GM18861 (cell line): Measurements from ENCODE around the gene PIP5K1A.
A peak's percentile ranks its signal among the peaks of the same experiment; 100 is the strongest.
"Not testable (repeated sequence)": the region's sequence is repeated elsewhere in the genome, so short reads cannot be mapped to it uniquely, and the experiment has no call there.

ENCODE experiments used
- ATAC-seq: cut with Tn5 transposase; IDR thresholded peaks from one replicate; pipeline ENCODE4 v1.9.1; 2021; ENCODE audit not compliant: unreplicated experiment

PIP5K1A gene

DNA sequence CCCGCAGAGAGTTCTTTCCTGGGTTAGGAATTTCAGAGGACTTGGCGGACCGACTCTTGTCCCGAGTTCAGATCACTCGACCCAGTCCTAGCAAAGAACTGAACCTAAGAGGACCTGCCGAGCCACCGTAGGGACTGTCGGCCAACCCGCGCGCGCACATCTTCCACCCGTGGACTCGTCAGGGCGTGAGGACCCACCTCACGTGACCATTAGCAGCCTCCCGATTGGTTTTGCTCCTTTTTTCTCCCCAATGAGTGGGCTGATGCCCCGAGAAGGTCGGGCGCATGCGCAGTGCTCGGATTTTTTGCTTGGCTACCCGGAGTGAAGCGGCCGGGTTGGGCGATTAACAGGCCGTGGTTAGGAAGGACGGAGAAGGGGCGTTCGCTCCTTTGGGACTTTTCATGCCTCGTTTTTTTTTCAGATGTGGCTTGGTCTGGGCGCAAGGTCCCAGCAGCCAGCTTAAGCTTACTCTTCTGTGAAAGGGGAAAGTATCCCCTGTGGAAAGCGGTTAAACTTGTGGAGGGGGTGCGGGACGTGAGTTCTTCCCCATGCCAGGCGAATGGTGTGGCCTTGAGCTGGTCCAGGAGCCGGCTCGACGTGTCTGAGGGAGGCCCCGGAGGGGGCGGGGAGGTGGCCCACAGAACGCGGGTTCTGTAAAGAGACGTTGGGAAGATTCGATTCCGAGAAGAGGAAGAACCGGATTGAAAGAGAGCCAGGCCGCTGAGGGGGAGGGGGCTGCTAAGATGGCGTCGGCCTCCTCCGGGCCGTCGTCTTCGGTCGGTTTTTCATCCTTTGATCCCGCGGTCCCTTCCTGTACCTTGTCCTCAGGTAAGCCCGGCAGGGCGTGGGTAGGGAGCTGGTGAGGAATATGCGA is at the start of gene PIP5K1A:
TSS of gene PIP5K1A (plus strand) at position 299 of the 874 bp plus-strand sequence. CDS start at position 744, 445 bp downstream.
- ATAC-seq, result peak; percentile 76

DNA sequence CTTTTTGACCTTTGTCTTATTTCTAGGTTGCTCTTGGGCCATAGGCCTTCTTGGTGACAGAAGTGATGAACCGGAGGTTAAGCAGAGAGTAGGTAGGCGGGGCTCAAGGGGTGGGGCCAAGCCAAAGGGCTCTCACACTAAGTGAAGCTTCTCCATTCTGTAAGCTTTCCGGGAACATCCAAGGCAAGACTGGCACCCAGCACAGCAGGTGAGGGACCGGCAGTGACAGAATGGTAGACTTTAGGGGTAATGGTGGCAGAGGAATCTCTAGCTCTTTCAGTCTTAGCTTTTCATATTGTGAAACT is 41.9 kb upstream of the PIP5K1A start, which contains the start of gene TNFAIP8L2:
TSS of gene TNFAIP8L2 (plus strand) at position 135 of the 305 bp plus-strand sequence. CDS start 2,049 bp downstream, outside the sequence.
- peak; percentile 41 for ATAC-seq

DNA sequence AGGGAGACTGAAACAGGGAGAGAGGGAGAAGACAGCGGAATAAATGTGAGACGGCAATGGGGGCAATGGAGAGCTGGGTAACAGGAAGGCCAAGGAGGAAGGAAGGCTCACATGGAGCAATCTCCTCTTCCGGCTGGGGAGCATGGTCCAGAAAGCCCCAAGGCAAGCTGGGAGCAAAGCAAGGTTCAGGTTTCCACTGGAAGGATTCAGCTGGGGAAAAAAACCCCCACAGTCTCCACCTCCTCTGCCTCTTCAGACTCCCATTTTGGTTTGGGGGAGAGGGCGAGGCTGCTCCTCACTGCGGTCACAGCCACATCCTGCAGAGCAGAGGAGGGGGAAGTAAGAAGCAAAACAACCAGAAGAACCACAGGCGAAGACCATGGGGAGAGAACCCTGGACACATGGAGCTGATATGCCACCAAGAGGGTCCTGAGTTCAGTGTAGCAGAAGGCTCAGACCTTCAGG is 41.3 kb upstream of the PIP5K1A start:
- no peak for ATAC-seq

- no peak for ATAC-seq
These were observed 40.0 kb upstream of the PIP5K1A start for GRCh38 chr1:151158326-151158725.

DNA sequence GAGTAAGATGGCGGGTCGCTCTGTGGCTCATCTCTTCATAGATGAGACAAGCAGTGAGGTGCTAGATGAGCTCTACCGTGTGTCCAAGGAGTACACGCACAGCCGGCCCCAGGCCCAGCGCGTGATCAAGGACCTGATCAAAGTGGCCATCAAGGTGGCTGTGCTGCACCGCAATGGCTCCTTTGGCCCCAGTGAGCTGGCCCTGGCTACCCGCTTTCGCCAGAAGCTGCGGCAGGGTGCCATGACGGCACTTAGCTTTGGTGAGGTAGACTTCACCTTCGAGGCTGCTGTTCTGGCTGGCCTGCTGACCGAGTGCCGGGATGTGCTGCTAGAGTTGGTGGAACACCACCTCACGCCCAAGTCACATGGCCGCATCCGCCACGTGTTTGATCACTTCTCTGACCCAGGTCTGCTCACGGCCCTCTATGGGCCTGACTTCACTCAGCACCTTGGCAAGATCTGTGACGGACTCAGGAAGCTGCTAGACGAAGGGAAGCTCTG is 39.6 kb upstream of the PIP5K1A start:
- no peak for ATAC-seq

- ATAC-seq, result no peak
These were observed 39.0 kb upstream of the PIP5K1A start for GRCh38 chr1:151159373-151159772.

DNA sequence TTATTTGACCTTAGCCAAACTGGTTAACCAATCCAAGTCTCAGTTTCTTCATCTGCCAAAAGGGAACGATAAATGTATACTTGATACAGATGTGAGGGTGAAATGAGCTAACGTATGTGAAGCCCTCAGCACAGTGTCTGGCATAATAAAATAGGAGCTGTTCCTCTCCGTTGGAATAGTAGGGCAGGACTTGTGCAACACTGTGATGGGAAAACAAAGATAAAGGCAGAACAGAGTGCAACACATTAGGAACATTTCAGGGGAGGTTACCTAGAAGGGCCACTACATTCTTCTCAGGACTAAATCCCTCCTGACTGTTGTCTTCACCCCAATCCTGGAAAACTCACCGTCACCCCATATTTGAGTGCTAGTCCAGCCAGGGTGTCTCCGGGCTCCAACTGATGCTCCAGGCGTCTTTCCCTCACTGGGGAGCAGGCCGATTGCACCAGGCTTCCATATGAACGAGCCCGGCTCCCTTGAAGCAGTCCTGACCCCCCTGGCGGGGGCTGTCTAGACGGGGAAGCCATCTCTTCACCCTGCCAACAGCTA is 33.5 kb upstream of the PIP5K1A start:
- no peak for ATAC-seq

DNA sequence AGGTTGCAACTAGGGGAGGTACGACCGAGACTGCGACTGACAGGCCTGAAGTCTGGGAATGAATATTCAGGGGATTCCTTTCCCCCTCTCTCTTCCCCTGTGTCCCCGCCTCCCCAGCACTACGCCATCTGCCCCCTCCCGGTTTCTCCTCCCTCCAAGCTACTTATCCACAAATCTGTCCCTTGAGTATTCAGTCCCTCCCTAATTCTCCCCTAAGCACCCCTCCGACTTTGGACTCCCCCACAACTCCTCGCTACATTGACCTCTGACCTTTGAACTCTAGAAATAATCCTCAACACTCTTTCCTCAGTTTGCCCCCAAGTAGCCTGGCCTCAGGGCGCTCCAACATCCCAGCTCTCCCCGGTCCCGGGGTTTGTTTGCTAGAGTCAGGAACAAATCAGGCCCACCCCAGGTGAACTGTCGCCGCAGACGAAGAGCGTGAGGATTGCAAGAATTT is 33.0 kb upstream of the PIP5K1A start:
- no peak for ATAC-seq

GRCh38 chr1:151165738-151166504 is 32.4 kb upstream of the PIP5K1A start, which contains the start of the genes LYSMD1 and SCNM1:
Gene LYSMD1 (minus strand): TSS chr1:151165902. CDS start chr1:151165258, 644 bp downstream.
Gene SCNM1 (plus strand): TSS chr1:151166144. CDS start chr1:151166153, 9 bp downstream.
- ATAC-seq, result peak; percentile 83

DNA sequence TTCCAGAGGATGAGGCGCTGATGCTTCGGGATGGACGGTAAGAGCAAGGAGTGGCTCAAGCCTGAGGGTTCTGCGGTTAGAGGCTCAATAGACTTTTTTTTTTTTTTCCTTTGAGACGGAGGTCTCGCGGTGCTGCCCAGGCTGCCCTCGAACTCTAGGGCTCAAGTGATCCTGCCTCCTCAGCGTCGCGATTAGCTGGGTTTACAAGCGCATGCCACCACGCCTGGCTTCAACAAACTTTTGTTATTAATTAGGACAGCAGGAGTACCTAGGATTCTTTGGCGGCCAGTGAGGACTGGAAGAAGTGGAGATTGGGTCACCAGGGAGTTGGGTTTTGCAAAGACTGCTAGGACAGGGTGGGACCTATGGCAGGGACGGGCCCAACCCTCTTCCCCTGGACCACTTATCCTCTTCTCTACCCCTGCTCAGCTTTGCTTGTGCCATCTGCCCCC is 31.8 kb upstream of the PIP5K1A start:
- ATAC-seq, result no peak

DNA sequence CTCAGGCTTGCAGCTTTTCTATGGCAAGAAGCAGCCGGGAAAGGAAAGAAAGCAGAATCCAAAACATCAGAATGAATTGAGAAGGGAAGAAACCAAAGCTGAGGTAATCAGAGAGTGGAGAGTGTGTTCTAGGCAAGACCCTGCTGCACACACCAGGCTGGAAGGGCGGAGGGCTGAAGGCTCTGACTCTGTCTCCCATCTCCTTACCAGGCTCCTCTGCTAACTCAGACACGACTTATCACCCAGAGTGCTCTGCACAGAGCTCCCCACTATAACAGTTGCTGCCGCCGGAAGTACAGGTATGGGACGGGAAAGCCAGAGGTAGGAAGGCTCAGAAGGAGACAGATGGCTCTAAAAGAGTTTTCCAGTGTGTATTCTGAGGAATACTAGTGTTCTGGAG is 31.2 kb upstream of the PIP5K1A start:
- ATAC-seq, result no peak

DNA sequence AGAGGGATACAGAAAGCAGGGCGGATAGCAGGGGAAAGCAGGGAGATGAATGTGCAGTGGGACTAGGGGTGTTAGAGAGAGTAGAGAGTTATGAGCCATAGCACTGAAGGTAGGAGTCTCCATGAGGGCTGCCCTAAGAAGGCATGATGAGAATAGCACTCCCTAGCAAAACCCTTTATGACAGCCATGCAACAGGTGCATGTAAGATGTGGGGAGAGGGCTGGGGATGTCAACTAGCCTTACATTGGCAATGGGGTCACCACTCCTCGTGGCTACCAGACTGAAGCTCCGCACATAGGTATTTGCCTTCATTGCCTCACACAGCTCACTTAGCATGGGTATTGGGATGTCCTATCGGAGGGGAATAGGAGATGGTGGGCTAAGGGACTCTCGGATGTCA is 27.2 kb upstream of the PIP5K1A start:
- ATAC-seq, result no peak

GRCh38 chr1:151175041-151175741 is 23.2 kb upstream of the PIP5K1A start:
- ATAC-seq, result no peak

- ATAC-seq, result no peak
These were observed 22.5 kb upstream of the PIP5K1A start, which contains the start of gene TMOD4 for GRCh38 chr1:151175863-151176262. Gene TMOD4 (minus strand): TSS chr1:151175981. CDS start chr1:151174875, 1,106 bp downstream.

GRCh38 chr1:151176514-151177045 is 21.8 kb upstream of the PIP5K1A start:
- ATAC-seq, result no peak

- no peak for ATAC-seq
These were observed 14.1 kb upstream of the PIP5K1A start for GRCh38 chr1:151184211-151184610.

- no peak for ATAC-seq
These were observed 11.1 kb upstream of the PIP5K1A start for GRCh38 chr1:151187205-151187604.

- ATAC-seq, result not testable (repeated sequence)
These were observed 9.7 kb upstream of the PIP5K1A start for GRCh38 chr1:151188667-151189066.

DNA sequence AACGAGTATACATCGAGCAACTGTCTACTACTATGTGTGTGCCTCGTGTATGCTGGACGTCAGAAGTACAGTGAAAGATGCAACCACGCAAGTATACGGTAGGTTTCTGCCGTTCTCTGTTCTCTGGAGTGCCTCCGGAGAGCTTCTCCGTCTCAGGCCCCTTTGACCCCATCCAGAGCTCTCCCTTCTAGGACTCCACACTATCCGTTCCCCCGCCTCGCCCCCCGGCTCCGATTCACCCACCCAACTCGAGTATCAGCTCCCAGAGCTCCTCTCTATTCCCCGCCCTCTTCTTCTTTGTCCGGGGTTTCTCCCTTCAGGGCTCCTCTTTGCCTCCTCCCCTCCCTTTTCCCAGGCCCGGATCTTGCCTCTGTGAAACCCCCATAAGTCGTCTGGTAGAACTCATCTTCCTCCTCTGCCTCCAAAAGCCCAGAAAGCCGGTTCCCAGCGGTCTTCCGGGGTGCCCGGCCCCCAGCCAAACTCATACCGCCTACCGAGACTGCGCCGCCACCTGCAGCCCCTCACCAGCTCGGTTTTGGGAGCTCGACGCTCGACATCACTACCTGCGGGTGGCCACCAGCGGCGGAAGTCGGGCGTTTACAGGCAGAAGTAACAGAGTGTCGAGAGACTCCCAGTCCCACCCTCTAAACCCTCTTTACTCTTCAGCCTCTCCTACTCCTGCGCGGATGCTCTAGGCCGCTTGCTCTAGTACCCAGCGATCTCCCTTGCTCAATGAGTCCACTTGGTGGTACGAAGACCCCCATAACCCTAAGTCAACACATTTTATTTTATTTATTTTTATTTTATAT is 8.5 kb upstream of the PIP5K1A start, which contains the start of gene VPS72:
TSS of gene VPS72 (minus strand) at position 561 of the 809 bp plus-strand sequence. CDS start at position 485, 76 bp downstream.
- ATAC-seq, result peak; percentile 81
